Thoracic aorta (tissue), 2 donors: ENCODE measurements around the gene POGLUT2. TPM values are rescaled to one million over a fixed set of nuclear protein-coding genes. Genes with fewer than 3 reads are reported as not detected.

ENCODE experiments used
- ATAC-seq: fragments of 150-250 bp; one replicate; pipeline ENCODE4 v1.8.0; 2017; ENCODE audit warnings: low read depth; ENCODE audit not compliant: insufficient number of reproducible peaks, low FRiP score
- DNase-seq: peaks from one replicate; pipeline ENCODE4 v3.0.0-alpha.2; 2020; ENCODE audit warnings: low spot score
- H3K27ac ChIP-seq, 2 donors: fragments of 200-600 bp; sonication (generic); 1 replicate in 1 of 2; 2 replicates in 1 of 2; pipeline ENCODE4 v1.5.1; 2016; ENCODE audit warnings: mild to moderate bottlenecking in 2 of 2, moderate library complexity in 2 of 2
- H3K27me3 ChIP-seq: fragments of 200-600 bp; sonication (generic); replicated peaks from 2 replicates; pipeline ENCODE4 v1.6.0; 2016; ENCODE audit warnings: mild to moderate bottlenecking; ENCODE audit not compliant: insufficient read depth
- H3K36me3 ChIP-seq: fragments of 200-600 bp; sonication (generic); one replicate; pipeline ENCODE4 v1.5.1; 2016
- H3K4me1 ChIP-seq, 2 donors: fragments of 200-600 bp; sonication (generic); 1 replicate in 1 of 2; 2 replicates in 1 of 2; pipeline versions ENCODE4 v1.5.1 to v1.6.0; 2016; ENCODE audit warnings: low read depth in 2 of 2, mild to moderate bottlenecking in 1 of 2; ENCODE audit not compliant: control insufficient read depth in 1 of 2
- H3K4me3 ChIP-seq: fragments of 200-600 bp; sonication (generic); 2 replicates; pipeline ENCODE4 v1.5.1; 2016; ENCODE audit warnings: mild to moderate bottlenecking
- H3K9me3 ChIP-seq: fragments of 200-600 bp; sonication (generic); 2 replicates; pipeline ENCODE4 v1.5.1; 2016
- CTCF ChIP-seq: fragments of 200-600 bp; sonication (generic); IDR thresholded peaks from one replicate; pipeline ENCODE4 v1.5.1; 2019; ENCODE audit warnings: antibody characterized with exemption
- total RNA-seq, 2 donors: library from RNA; depleted of rRNA; stranded (reverse); fragments of >200 nt; gene quantifications; one replicate each; pipeline versions ENCODE4 v1.1.0 to v1.2.3, GENCODE V29; 2016

POGLUT2 gene
- total RNA-seq, 2 donors from 2014 or later, result 7.3 to 11.9 TPM

- no peak for TF ChIP-seq CTCF
- peak; percentile 27 for DNase-seq
- ATAC-seq, result peak; percentile 87
- Histone ChIP-seq H3K27me3 (no peaks in the 10 kb centered on the region), H3K4me1 (peaks cover 7 to 8% of the 10 kb centered on the region in 2 donors), H3K9me3 (no peaks in the 10 kb centered on the region), H3K27ac (peak within 1 kb of the TSS; percentile 74 to 80), H3K4me3 (peak within 1 kb of the TSS; percentile 91), H3K36me3 (no peaks in the 10 kb centered on the region)
Observed at GRCh38 chr13:102773441-102774213, 25.1 kb downstream of the POGLUT2 start, which contains the start of gene TEX30. TSS of gene TEX30 (minus strand) at chr13:102773786. CDS start at chr13:102770026, 3,760 bp downstream.

GRCh38 chr13:102772042-102772425, 26.7 kb downstream of the POGLUT2 start:
- Histone ChIP-seq H3K9me3 (no peaks in the 10 kb centered on the region), H3K27me3 (no peaks in the 10 kb centered on the region), H3K4me1 (peaks cover 7 to 8% of the 10 kb centered on the region in 2 donors), H3K36me3 (no peaks in the 10 kb centered on the region), H3K4me3 (no peak overlapping the region), H3K27ac (no peak overlapping the region)
- no peak for TF ChIP-seq CTCF
- no peak for DNase-seq
- ATAC-seq, result no peak

- ATAC-seq, result no peak
- Histone ChIP-seq H3K4me1 (peaks cover 7 to 8% of the 10 kb centered on the region in 2 donors), H3K27me3 (no peaks in the 10 kb centered on the region), H3K9me3 (no peaks in the 10 kb centered on the region), H3K4me3 (no peak overlapping the region), H3K27ac (no peak overlapping the region), H3K36me3 (peaks cover 1% of the 10 kb centered on the region)
- TF ChIP-seq CTCF, result no peak
- DNase-seq, result no peak
Observed at GRCh38 chr13:102771298-102772041, 27.3 kb downstream of the POGLUT2 start.

- no peak for TF ChIP-seq CTCF
- H3K4me3 ChIP-seq, result no peak overlapping the region
- no peaks in the 10 kb centered on the region for H3K9me3 ChIP-seq
- H3K36me3 ChIP-seq, result peaks cover 4% of the 10 kb centered on the region
- ATAC-seq (no peak), DNase-seq (no peak)
- H3K27me3 ChIP-seq, result no peaks in the 10 kb centered on the region
- H3K27ac ChIP-seq, result no peak overlapping the region
- H3K4me1 ChIP-seq, result peaks cover 7 to 8% of the 10 kb centered on the region in 2 donors
Observed at GRCh38 chr13:102770435-102770834, 28.3 kb downstream of the POGLUT2 start.

GRCh38 chr13:102769679-102770078, 29.1 kb downstream of the POGLUT2 start:
- no peaks in the 10 kb centered on the region for H3K9me3 ChIP-seq
- no peak overlapping the region for H3K27ac ChIP-seq
- H3K27me3 ChIP-seq, result no peaks in the 10 kb centered on the region
- DNase-seq, result no peak
- peaks cover 7 to 8% of the 10 kb centered on the region in 2 donors for H3K4me1 ChIP-seq
- ATAC-seq, result no peak
- TF ChIP-seq CTCF, result no peak
- peaks cover 4% of the 10 kb centered on the region for H3K36me3 ChIP-seq
- H3K4me3 ChIP-seq, result no peak overlapping the region
